Pancreas (tissue), 10 donors: Measurements from ENCODE around the gene TSPAN32. TPM values are rescaled to one million over a fixed set of nuclear protein-coding genes. Genes with fewer than 3 reads are reported as not detected.

Source experiments
- ATAC-seq, 4 donors: fragments of 200-7000 bp; cut with Tn5 transposase; one replicate each; pipeline versions ENCODE4 v1.8.0 to v1.9.1; 2020; ENCODE audit warnings: mild to moderate bottlenecking in 4 of 4, moderate library complexity in 4 of 4
- DNase-seq, 6 donors: peaks; one replicate each; pipeline ENCODE4 v3.0.0-alpha.2; 2020
- FAIRE-seq: peaks from 2 replicates; lab custom pipeline; 2012; peaks lifted over from hg19 to GRCh38; lab: Jason Lieb, UNC
- H3K27ac ChIP-seq, 4 donors: fragments of 200-600 bp; sonication (generic); 1 replicate in 3 of 4; 2 replicates in 1 of 4; pipeline versions ENCODE4 v1.5.0 to v1.8.0; 2020
- H3K27me3 ChIP-seq, 4 donors: fragments of 200-600 bp; one replicate each; pipeline ENCODE4 v1.8.0; 2021
- H3K36me3 ChIP-seq, 3 donors: fragments of 200-600 bp; sonication (generic) in 1 of 3; one replicate each; pipeline versions ENCODE4 v1.5.0 to v1.8.0; 2020 to 2021
- H3K4me1 ChIP-seq, 3 donors: fragments of 200-600 bp; one replicate each; pipeline ENCODE4 v1.8.0; 2021
- H3K4me3 ChIP-seq, 4 donors: fragments of 200-600 bp; sonication (generic) in 2 of 4; one replicate each; pipeline versions ENCODE4 v1.5.0 to v1.8.0; 2020 to 2021
- H3K9me3 ChIP-seq, 4 donors: fragments of 200-600 bp; one replicate each; pipeline ENCODE4 v1.8.0; 2021
- CTCF ChIP-seq, 4 donors: fragments of 200-600 bp; sonication (generic) in 3 of 4; IDR thresholded peaks; one replicate each; pipeline versions ENCODE4 v1.5.0 to v1.8.0; 2021; ENCODE audit warnings: antibody characterized with exemption in 4 of 4
- WGBS, 2 donors: extraction: QIAGEN DNeasy Blood & Tissue Kit; methylation state at CpG; one replicate each; pipeline ENCODE4 v1.1.7; 2013; 5-methylcytosine and 5-hydroxymethylcytosine counted together
- intact Hi-C, 3 donors: fragments of 100-400 bp; cut with DNase I; formaldehyde crosslinking; loops; one replicate each; pipeline versions ENCODE4 v1.11.1 to v1.14.2; 2022
- polyA plus RNA-seq, 2 donors: library from polyadenylated mRNA; stranded (reverse); fragments of 200-250 nt; gene quantifications; one replicate each; pipeline ENCODE4 v1.2.3, GENCODE V29; 2013
- total RNA-seq, 6 donors: library from RNA; stranded (reverse); fragmentation: NEBNext Ultra II Directional in 4 of 6; extraction: Animal tissue kit (Norgen Biotek cat#: 25700) in 4 of 6; gene quantifications; one replicate each; pipeline versions ENCODE4 v1.2.1 to v1.2.4, GENCODE V29; 2021 to 2023
- donor health status: healthy with polysubstance abuse.
- donor health status: DM: no; HTN: no; CAD: no; lungs with moderate emphysema.
- donor health status: DM: no; HTN: no; CAD: no.
- donor health status: control.
- donor health status: control.
- donor health status: Bipolar disorder and iron deficiency.
- donor health status: DM: yes; HTN: yes; CAD: no.
- donor health status: DM: no; HTN: no; CAD: no.
- donor health status: DM: no; HTN: no; CAD: no.
- donor health status: DM: yes; HTN: yes; CAD: no.

TSPAN32 gene
- total and polyA plus RNA-seq, 8 donors = 0.25 to 1.4 (median 0.49) TPM; not detected in 1

DNA sequence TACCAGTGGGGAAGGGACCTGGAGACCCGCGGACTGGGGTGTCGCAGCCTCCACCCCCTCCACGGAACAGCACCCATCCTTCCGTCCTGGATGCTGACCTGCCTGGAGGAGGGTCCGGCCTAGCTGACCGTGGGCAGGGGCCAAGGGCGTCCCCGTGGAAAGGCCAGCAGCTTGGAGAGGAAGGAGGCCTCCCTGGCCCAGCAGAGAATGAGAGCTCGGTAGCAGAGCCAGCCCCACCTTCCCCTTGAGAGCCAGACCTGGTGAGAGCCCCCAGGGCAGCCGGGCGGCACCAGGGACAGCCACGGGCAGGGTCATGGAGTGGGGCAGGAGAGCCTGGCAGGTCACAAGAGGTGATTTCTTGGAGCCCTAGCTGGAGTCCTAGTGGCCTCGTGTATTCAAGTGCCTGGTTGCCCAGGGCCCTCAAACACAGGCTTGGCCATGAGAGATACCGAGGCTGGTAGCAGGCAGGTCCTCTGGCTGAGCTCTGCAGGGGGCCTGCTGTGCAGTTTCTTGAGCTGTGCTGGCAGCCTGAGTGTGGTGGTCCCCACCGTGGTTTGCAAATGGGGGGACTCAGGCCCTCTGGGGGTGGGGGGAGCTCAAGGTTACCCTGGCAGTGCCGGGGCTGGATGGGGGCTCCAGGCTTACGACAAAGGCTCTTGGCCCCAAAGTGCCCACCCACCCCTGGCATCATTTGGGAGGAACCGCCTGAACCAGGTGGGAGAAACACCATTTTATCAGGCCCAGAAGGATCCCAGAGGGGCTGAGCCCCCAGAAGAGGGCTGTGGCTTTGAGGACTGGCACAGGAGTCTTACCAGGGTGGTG, 7.6 kb downstream of the TSPAN32 start:
- FAIRE-seq (no peak), ATAC-seq (no peak), DNase-seq (peak in 3 of 6 donors; percentile 11 to 63 (median 56))
- Histone ChIP-seq H3K27ac (no peak overlapping the region), H3K4me1 (peaks cover 5 to 10% (median 6%) of the 10 kb centered on the region in 3 donors), H3K27me3 (no peaks in the 10 kb centered on the region), H3K4me3 (no peak overlapping the region), H3K36me3 (no peaks in the 10 kb centered on the region), H3K9me3 (no peaks in the 10 kb centered on the region)
- TF ChIP-seq CTCF (IDR thresholded peaks at IDR 0.05) = no peak
- intact Hi-C loops = loop anchor here (5.0 to 10.0 kb wide), 3 partner anchors 108 to 585 kb away; no protein-coding TSS in a partner anchor
- WGBS, 2 donors = 55 to 75% methylated on average over 19 of the region's 19 CpGs

- intact Hi-C loops = no loop called here
These were observed 8.4 kb downstream of the TSPAN32 start for GRCh38 chr11:2310073-2310785.

GRCh38 chr11:2310786-2311352, 9.1 kb downstream of the TSPAN32 start:
- intact Hi-C loops = no loop called here
- H3K9me3 ChIP-seq = no peaks in the 10 kb centered on the region
- FAIRE-seq = no peak
- 60 to 77% methylated on average over 16 of the region's 16 CpGs for WGBS, 2 donors
- no peak for ATAC-seq
- no peak overlapping the region for H3K27ac ChIP-seq
- no peak for TF ChIP-seq CTCF (IDR thresholded peaks at IDR 0.05)
- no peaks in the 10 kb centered on the region for H3K27me3 ChIP-seq
- H3K4me1 ChIP-seq = peaks cover 9 to 12% (median 9%) of the 10 kb centered on the region in 3 donors
- H3K4me3 ChIP-seq = no peak overlapping the region
- H3K36me3 ChIP-seq = no peaks in the 10 kb centered on the region
- DNase-seq = peak in 2 of 6 donors; percentile 11 to 59

More at GRCh38 chr11:2310073-2310785, 8.4 kb downstream of the TSPAN32 start:
- Histone ChIP-seq H3K27ac (no peak overlapping the region), H3K9me3 (no peaks in the 10 kb centered on the region), H3K36me3 (no peaks in the 10 kb centered on the region), H3K27me3 (no peaks in the 10 kb centered on the region), H3K4me3 (no peak overlapping the region), H3K4me1 (peaks cover 9 to 13% (median 9%) of the 10 kb centered on the region in 3 donors)
- peak in 2 of 6 donors; percentile 11 to 62 for DNase-seq
- no peak for TF ChIP-seq CTCF (IDR thresholded peaks at IDR 0.05)
- FAIRE-seq = no peak
- ATAC-seq = no peak
- whole genome bisulfite sequencing, 2 donors = 55 to 75% methylated on average over 15 to 16 of the region's 16 CpGs

GRCh38 chr11:2311353-2312133, 9.7 kb downstream of the TSPAN32 start:
- intact Hi-C loops = no loop called here
- no peak for TF ChIP-seq CTCF (IDR thresholded peaks at IDR 0.05)
- FAIRE-seq (no peak), ATAC-seq (no peak), DNase-seq (peak in 1 of 6 donors; percentile 67)
- H3K27ac ChIP-seq = no peak overlapping the region
- H3K36me3 ChIP-seq = no peaks in the 10 kb centered on the region
- H3K27me3 ChIP-seq = no peaks in the 10 kb centered on the region
- H3K9me3 ChIP-seq = no peaks in the 10 kb centered on the region
- 68 to 82% methylated on average over 21 of the region's 21 CpGs for WGBS, 2 donors
- no peak overlapping the region for H3K4me3 ChIP-seq
- peaks cover 9 to 12% (median 9%) of the 10 kb centered on the region in 3 donors for H3K4me1 ChIP-seq
